Vein endothelial cell (primary cell): ENCODE data around the gene MAPKAPK2. TPM values are rescaled to one million over a fixed set of nuclear protein-coding genes. Genes with fewer than 3 reads are reported as not detected.

Experiments used
- small RNA-seq: library from RNA; depleted of rRNA; stranded (forward); fragments of <200 nt; gene quantifications from one replicate; pipeline ENCODE3, GENCODE V24; 2012
- total RNA-seq: library from RNA; depleted of rRNA; stranded (reverse); fragments of >200 nt; gene quantifications from 2 replicates; pipeline ENCODE4 v1.2.3, GENCODE V29; 2012

The MAPKAPK2 gene
- 41.8 and 48.0 TPM in 2 replicates for total RNA-seq

GRCh38 chr1:206684478-206685333, at the start of gene MAPKAPK2:
Gene MAPKAPK2 (plus strand): TSS chr1:206684905. CDS start chr1:206685230, 325 bp downstream.

GRCh38 chr1:206635080-206635977, 49.4 kb upstream of the MAPKAPK2 start, which contains the start of gene DYRK3:
Gene DYRK3 (plus strand): TSS chr1:206635536. CDS start chr1:206635704, 168 bp downstream.

GRCh38 chr1:206770531-206771337, 86.0 kb downstream of the MAPKAPK2 start, which contains the start of gene IL19:
Gene IL19 (plus strand): TSS chr1:206770773. CDS start chr1:206836663, 65,890 bp downstream.

GRCh38 chr1:206772243-206772937, 87.7 kb downstream of the MAPKAPK2 start, which contains the start of gene IL10:
Gene IL10 (minus strand): TSS chr1:206772494. CDS start chr1:206772435, 59 bp downstream.

Small RNAs within 50 kb of the gene (small RNA-seq; reads per million reads assigned to genes)
- not detected for gene RF00019

Other genes starting within 250 kb of the MAPKAPK2 start
- gene IKBKE, start 214.4 kb upstream of the MAPKAPK2 start, total RNA-seq = 22.4 and 25.5 TPM in 2 replicates
- 0.19 and 0.33 TPM in 2 replicates for gene RASSF5, start 177.4 kb upstream of the MAPKAPK2 start, total RNA-seq
- 52.4 and 61.1 TPM in 2 replicates for gene EIF2D, start 72.4 kb upstream of the MAPKAPK2 start, total RNA-seq
- 13.7 and 19.0 TPM in 2 replicates for gene DYRK3, start 49.4 kb upstream of the MAPKAPK2 start, total RNA-seq
- not detected in 2 replicates for gene IL19, start 85.9 kb downstream of the MAPKAPK2 start, total RNA-seq
- not detected in 2 replicates for gene IL10, start 87.6 kb downstream of the MAPKAPK2 start, total RNA-seq
- gene IL20, start 180.7 kb downstream of the MAPKAPK2 start, total RNA-seq = not detected in 2 replicates
- not detected in 2 replicates for gene IL24, start 212.5 kb downstream of the MAPKAPK2 start, total RNA-seq
- gene FCMR, start 237.0 kb downstream of the MAPKAPK2 start, total RNA-seq = 0.38 TPM in 1 of 2 replicates, not detected in the other